K562 (cell line): ENCODE measurements around the gene PLEKHO2. TPM values are rescaled to one million over a fixed set of nuclear protein-coding genes. Genes with fewer than 3 reads are reported as not detected.

ENCODE experiments used
- ARHGAP35 ChIP-seq: fragments of 450-650 bp; IDR thresholded peaks from 2 replicates; pipeline ENCODE4 v1.6.1; 2018; ENCODE audit not compliant: partially characterized antibody
- ATF7 ChIP-seq: fragments of 450-650 bp; IDR thresholded peaks from 2 replicates; pipeline ENCODE4 v1.7.1; 2014; ENCODE audit warnings: mild to moderate bottlenecking, moderate library complexity
- ESRRA ChIP-seq: fragments of 450-650 bp; IDR thresholded peaks from 2 replicates; pipeline ENCODE4 v1.6.1; 2014; ENCODE audit warnings: low read depth, mild to moderate bottlenecking, moderate library complexity, borderline replicate concordance
- JUND ChIP-seq, 2 experiments: IDR thresholded peaks; 2 replicates in 1 of 2; 3 replicates in 1 of 2; pipeline ENCODE4 v1.6.1; 2011; ENCODE audit warnings: borderline replicate concordance in 2 of 2, low read depth in 2 of 2, low read length in 2 of 2, improper control_type of control experiment in 1 of 2, missing biosample characterization in 1 of 2, missing genetic modification characterization in 1 of 2, missing genetic modification reagents in 1 of 2
- NR2C2 ChIP-seq, 2 experiments: fragments of 200-800 bp in 1 of 2; sonication (Bioruptor generic) in 1 of 2; sonication (generic) in 1 of 2; formaldehyde crosslinking in 1 of 2; IDR thresholded peaks; 2 replicates each; pipeline versions ENCODE4 v1.6.1 to v1.8.0; 2016 to 2022; ENCODE audit warnings: mild to moderate bottlenecking in 1 of 2, missing compliant biosample characterization in 1 of 2, missing genetic modification characterization in 1 of 2, missing genetic modification reagents in 1 of 2
- RCOR1 ChIP-seq, 2 experiments: IDR thresholded peaks; 2 replicates each; pipeline ENCODE4 v1.6.1; 2012; ENCODE audit warnings: low read depth in 2 of 2, low read length in 2 of 2, borderline replicate concordance in 1 of 2, improper control_type of control experiment in 1 of 2
- ZNF134 ChIP-seq: fragments of 250-450 bp; sonication (Bioruptor Pico); conservative IDR thresholded peaks from 2 replicates; pipeline ENCODE4 v1.4.0; 2020
- ZNF277 ChIP-seq: fragments of 250-450 bp; sonication (Bioruptor Pico); IDR thresholded peaks from 2 replicates; pipeline ENCODE4 v1.8.0; 2022; ENCODE audit warnings: inconsistent platforms, mild to moderate bottlenecking, moderate library complexity, borderline replicate concordance
- ZNF695 ChIP-seq: fragments of 450-650 bp; formaldehyde crosslinking; IDR thresholded peaks from 2 replicates; pipeline ENCODE4 v1.4.0; 2020; ENCODE audit warnings: mild to moderate bottlenecking, moderate library complexity
- polyA plus RNA-seq, 8 experiments: library from polyadenylated mRNA; depleted of rRNA in 4 of 8; stranded (reverse) in 5 of 8; unstranded in 3 of 8; fragments of >200 nt; fragmentation: Nextera tagmentation in 2 of 8; fragmentation: Illumina TruSeq in 1 of 8; extraction: Ambion mirVana in 2 of 8; extraction: Trizol in 1 of 8; gene quantifications; 2 replicates each; pipeline versions ENCODE4 v1.2.1 to v1.2.3, GENCODE V29; 2011 to 2014; ENCODE audit warnings: inconsistent platforms in 1 of 8, missing spikeins in 1 of 8
- total RNA-seq, 7 experiments: library from RNA; depleted of rRNA in 6 of 7; stranded (reverse); fragments of >200 nt in 6 of 7; fragmentation: Illumina TruSeq in 2 of 7; extraction: Trizol in 2 of 7; gene quantifications; 2 replicates each; pipeline versions ENCODE4 v1.2.1 to v1.2.3, GENCODE V29; 2011 to 2021; ENCODE audit warnings: low replicate concordance in 1 of 7
- TF ChIP-seq, protein P1 (sequence below), 2 experiments: IDR thresholded peaks; 2 replicates each; pipeline ENCODE4 v1.6.1; 2011; ENCODE audit warnings: borderline replicate concordance in 1 of 2, control low read depth in 1 of 2, low read depth in 1 of 2, low read length in 1 of 2, mild to moderate bottlenecking in 1 of 2, mixed read lengths in 1 of 2, moderate library complexity in 1 of 2; ENCODE audit not compliant: insufficient read depth in 1 of 2, insufficient read length in 1 of 2, poor library complexity in 1 of 2, severe bottlenecking in 1 of 2; ENCODE audit errors: extremely low read depth in 1 of 2
- TF ChIP-seq, protein P2 (sequence below), 2 experiments: fragments of 450-650 bp; formaldehyde crosslinking in 1 of 2; IDR thresholded peaks; 2 replicates each; pipeline versions ENCODE4 v1.4.0 to v1.6.1; 2014 to 2020; ENCODE audit warnings: mild to moderate bottlenecking in 2 of 2, borderline replicate concordance in 1 of 2, low read depth in 1 of 2
- TF ChIP-seq, protein P3 (sequence below): fragments of 450-650 bp; IDR thresholded peaks from 2 replicates; pipeline ENCODE4 v1.6.1; 2016; ENCODE audit warnings: borderline replicate concordance

The PLEKHO2 gene
- total and polyA plus RNA-seq, 9 of the 15 experiments (the other 6 are each of a cell fraction or from before 2014, with no cell fraction given) = 0.24 to 8.8 (median 5.5) TPM

DNA sequence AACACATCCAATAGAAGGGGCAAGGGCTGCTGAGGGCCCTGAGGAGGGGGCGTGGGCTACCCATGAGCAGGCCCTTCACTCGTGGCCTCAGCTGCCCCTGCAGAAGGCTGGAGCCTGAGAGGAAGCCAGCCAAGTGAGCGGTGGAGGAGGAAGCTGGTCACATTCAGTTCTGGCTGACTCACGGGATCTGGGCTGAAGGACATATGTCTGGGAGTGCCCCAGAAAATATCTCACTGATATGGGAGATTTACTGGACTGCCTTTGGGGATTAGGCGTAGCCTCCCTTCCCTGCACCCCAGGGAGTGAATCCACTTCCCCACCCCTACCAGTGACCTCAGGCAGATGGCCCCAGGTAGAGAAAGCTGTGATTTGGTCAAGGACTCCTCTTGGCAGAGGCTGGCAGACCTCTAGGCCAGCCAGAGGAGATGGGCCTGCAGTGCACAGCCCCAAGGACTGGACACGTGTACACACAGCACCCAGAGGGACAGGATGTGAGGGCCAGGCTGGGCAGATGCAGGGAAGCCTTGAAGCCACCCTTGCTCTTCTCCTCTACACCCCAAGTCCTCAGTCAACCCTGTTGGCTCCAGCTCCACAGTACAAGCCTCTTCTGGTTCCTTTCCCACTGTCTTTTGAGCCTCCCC lies 55.8 kb downstream of the PLEKHO2 start (continued):
- TF ChIP-seq, protein P1, sequence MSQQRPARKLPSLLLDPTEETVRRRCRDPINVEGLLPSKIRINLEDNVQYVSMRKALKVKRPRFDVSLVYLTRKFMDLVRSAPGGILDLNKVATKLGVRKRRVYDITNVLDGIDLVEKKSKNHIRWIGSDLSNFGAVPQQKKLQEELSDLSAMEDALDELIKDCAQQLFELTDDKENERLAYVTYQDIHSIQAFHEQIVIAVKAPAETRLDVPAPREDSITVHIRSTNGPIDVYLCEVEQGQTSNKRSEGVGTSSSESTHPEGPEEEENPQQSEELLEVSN (IDR thresholded peaks at IDR 0.05; ENCODE audit: borderline replicate concordance in 1 of 2, extremely low read depth in 1 of 2, insufficient read depth in 1 of 2, insufficient read length in 1 of 2, low read depth in 1 of 2, low read length in 1 of 2, poor library complexity in 1 of 2, severe bottlenecking in 1 of 2) = no peak
- TF ChIP-seq, protein P2, sequence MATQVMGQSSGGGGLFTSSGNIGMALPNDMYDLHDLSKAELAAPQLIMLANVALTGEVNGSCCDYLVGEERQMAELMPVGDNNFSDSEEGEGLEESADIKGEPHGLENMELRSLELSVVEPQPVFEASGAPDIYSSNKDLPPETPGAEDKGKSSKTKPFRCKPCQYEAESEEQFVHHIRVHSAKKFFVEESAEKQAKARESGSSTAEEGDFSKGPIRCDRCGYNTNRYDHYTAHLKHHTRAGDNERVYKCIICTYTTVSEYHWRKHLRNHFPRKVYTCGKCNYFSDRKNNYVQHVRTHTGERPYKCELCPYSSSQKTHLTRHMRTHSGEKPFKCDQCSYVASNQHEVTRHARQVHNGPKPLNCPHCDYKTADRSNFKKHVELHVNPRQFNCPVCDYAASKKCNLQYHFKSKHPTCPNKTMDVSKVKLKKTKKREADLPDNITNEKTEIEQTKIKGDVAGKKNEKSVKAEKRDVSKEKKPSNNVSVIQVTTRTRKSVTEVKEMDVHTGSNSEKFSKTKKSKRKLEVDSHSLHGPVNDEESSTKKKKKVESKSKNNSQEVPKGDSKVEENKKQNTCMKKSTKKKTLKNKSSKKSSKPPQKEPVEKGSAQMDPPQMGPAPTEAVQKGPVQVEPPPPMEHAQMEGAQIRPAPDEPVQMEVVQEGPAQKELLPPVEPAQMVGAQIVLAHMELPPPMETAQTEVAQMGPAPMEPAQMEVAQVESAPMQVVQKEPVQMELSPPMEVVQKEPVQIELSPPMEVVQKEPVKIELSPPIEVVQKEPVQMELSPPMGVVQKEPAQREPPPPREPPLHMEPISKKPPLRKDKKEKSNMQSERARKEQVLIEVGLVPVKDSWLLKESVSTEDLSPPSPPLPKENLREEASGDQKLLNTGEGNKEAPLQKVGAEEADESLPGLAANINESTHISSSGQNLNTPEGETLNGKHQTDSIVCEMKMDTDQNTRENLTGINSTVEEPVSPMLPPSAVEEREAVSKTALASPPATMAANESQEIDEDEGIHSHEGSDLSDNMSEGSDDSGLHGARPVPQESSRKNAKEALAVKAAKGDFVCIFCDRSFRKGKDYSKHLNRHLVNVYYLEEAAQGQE (IDR thresholded peaks at IDR 0.05; ENCODE audit: borderline replicate concordance) = no peak
- TF ChIP-seq, protein P2 (CRISPR knock-in tag; IDR thresholded peaks at IDR 0.05; ENCODE audit: low read depth) = no peak
- TF ChIP-seq NR2C2 (CRISPR knock-in tag; IDR thresholded peaks at IDR 0.05) (no peak), NR2C2 (tag; IDR thresholded peaks at IDR 0.05) (no peak), ZNF134 (CRISPR knock-in tag) (no peak), RCOR1 (IDR thresholded peaks at IDR 0.05; ENCODE audit: borderline replicate concordance in 1 of 2, low read depth in 2 of 2, low read length in 2 of 2) (peak in 1 of 2 experiments; percentile 84; a peak in 2 of 4 replicates), ZNF277 (no peak), JUND (IDR thresholded peaks at IDR 0.05; ENCODE audit: borderline replicate concordance, low read depth, low read length) (peak; percentile 22; the same call in 1 of the 2 replicates), JUND (tag; IDR thresholded peaks at IDR 0.05; ENCODE audit: borderline replicate concordance, low read depth, low read length) (peak; percentile 47; the same call in 1 of the 3 replicates), ARHGAP35 (no peak), ATF7 (no peak), ZNF695 (CRISPR knock-in tag) (no peak), ESRRA (0 out of 2 replicates have a peak, but pooled peaks have one; percentile 25)
- TF ChIP-seq, protein P3, sequence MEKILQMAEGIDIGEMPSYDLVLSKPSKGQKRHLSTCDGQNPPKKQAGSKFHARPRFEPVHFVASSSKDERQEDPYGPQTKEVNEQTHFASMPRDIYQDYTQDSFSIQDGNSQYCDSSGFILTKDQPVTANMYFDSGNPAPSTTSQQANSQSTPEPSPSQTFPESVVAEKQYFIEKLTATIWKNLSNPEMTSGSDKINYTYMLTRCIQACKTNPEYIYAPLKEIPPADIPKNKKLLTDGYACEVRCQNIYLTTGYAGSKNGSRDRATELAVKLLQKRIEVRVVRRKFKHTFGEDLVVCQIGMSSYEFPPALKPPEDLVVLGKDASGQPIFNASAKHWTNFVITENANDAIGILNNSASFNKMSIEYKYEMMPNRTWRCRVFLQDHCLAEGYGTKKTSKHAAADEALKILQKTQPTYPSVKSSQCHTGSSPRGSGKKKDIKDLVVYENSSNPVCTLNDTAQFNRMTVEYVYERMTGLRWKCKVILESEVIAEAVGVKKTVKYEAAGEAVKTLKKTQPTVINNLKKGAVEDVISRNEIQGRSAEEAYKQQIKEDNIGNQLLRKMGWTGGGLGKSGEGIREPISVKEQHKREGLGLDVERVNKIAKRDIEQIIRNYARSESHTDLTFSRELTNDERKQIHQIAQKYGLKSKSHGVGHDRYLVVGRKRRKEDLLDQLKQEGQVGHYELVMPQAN = no peak
